ENCODE results near the gene ATF5. TPM values are rescaled to one million over a fixed set of nuclear protein-coding genes. Genes with fewer than 3 reads are reported as not detected.

ATF5 gene
- total RNA-seq, 1 donor from 2014 or later = 20.1 TPM

DNA sequence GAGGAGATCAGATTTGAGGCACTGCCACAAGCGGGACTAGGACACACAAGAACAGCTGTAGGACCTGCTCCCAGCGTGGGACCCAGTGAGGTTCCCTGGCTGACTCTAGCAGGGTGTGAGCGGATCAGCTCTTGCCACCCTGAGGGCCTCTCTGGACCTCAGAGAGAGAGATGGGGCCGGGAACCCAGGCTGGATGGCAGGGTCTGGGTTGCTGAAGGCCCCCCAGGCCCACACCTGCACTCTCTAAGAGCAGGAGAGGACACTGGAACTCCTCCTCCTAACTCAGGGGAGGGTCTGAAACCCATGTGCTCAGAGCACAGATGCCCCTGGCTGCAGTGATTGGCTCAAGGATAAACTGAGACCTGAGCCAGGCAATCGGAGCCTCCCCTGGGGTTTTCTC lies 18.8 kb upstream of the ATF5 start:
- Mint-ChIP-seq H3K4me3 (ENCODE audit: unreplicated experiment) (no peak overlapping the region), H3K4me1 (ENCODE audit: unreplicated experiment) (no peaks in the 10 kb centered on the region), H3K9me3 (ENCODE audit: unreplicated experiment) (peaks cover under 1% of the 10 kb centered on the region), H3K27me3 (ENCODE audit: unreplicated experiment) (no peaks in the 10 kb centered on the region), H3K27ac (ENCODE audit: unreplicated experiment) (no peak overlapping the region), H3K36me3 (ENCODE audit: unreplicated experiment) (peaks cover 19% of the 10 kb centered on the region)
- TF ChIP-seq CTCF (IDR thresholded peaks at IDR 0.05) = no peak
- DNase-seq (ENCODE audit: extremely low spot score, unreplicated experiment) = no peak

- H3K4me1 Mint-ChIP-seq (ENCODE audit: unreplicated experiment) = no peaks in the 10 kb centered on the region
- no peaks in the 10 kb centered on the region for H3K27me3 Mint-ChIP-seq (ENCODE audit: unreplicated experiment)
- H3K9me3 Mint-ChIP-seq (ENCODE audit: unreplicated experiment) = peaks cover 3% of the 10 kb centered on the region
- TF ChIP-seq CTCF (IDR thresholded peaks at IDR 0.05) = no peak
- H3K36me3 Mint-ChIP-seq (ENCODE audit: unreplicated experiment) = peaks cover 27% of the 10 kb centered on the region
- no peak for DNase-seq (ENCODE audit: extremely low spot score, unreplicated experiment)
- H3K4me3 Mint-ChIP-seq (ENCODE audit: unreplicated experiment) = no peak overlapping the region
- H3K27ac Mint-ChIP-seq (ENCODE audit: unreplicated experiment) = no peak overlapping the region
Measured at GRCh38 chr19:49911381-49912145, 17.4 kb upstream of the ATF5 start.

DNA sequence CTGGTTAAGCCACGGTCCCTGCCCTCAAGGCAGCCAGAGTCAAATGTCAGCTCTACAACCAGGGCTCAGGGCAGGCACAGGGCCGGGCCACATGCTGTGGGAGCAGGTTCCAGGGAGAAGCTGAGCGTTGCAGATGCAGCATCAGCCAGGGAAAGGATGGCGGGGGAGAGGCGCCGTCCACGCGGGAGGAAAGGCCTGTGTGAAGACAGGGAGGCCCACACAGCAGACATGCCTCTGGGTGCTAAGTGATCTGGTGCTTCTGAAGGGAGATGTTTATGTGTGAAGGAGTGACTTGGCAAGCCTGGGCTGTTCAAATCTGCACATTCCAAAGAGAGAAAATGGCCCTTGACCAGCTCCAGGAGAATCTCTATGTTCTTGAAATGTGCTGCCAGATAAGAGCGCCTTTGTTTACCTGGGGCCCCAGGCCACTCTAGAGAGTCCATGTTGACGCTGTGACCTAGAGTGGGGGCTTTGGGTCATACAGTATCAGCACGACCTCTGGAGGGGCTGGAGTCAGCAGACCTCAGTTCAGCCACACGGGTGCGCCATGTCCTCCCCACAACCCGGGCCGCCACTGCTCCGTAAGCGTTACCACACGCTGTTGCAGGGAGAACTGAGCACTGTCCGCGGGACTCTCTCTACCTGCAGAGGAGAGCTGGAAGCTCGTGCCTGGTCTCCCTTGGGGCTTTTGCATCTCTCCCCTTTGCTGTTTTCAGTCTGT lies 15.9 kb upstream of the ATF5 start:
- no peak overlapping the region for H3K4me3 Mint-ChIP-seq (ENCODE audit: unreplicated experiment)
- H3K9me3 Mint-ChIP-seq (ENCODE audit: unreplicated experiment) = peaks cover 3% of the 10 kb centered on the region
- no peaks in the 10 kb centered on the region for H3K27me3 Mint-ChIP-seq (ENCODE audit: unreplicated experiment)
- no peak for TF ChIP-seq CTCF (IDR thresholded peaks at IDR 0.05)
- no peaks in the 10 kb centered on the region for H3K4me1 Mint-ChIP-seq (ENCODE audit: unreplicated experiment)
- no peak for DNase-seq (ENCODE audit: extremely low spot score, unreplicated experiment)
- H3K27ac Mint-ChIP-seq (ENCODE audit: unreplicated experiment) = no peak overlapping the region
- H3K36me3 Mint-ChIP-seq (ENCODE audit: unreplicated experiment) = peaks cover 31% of the 10 kb centered on the region

- H3K9me3 Mint-ChIP-seq (ENCODE audit: unreplicated experiment) = peaks cover 3% of the 10 kb centered on the region
- no peak for TF ChIP-seq CTCF (IDR thresholded peaks at IDR 0.05)
- DNase-seq (ENCODE audit: extremely low spot score, unreplicated experiment) = no peak
- H3K36me3 Mint-ChIP-seq (ENCODE audit: unreplicated experiment) = peaks cover 29% of the 10 kb centered on the region
- no peaks in the 10 kb centered on the region for H3K27me3 Mint-ChIP-seq (ENCODE audit: unreplicated experiment)
- no peaks in the 10 kb centered on the region for H3K4me1 Mint-ChIP-seq (ENCODE audit: unreplicated experiment)
- H3K4me3 Mint-ChIP-seq (ENCODE audit: unreplicated experiment) = no peak overlapping the region
- no peak overlapping the region for H3K27ac Mint-ChIP-seq (ENCODE audit: unreplicated experiment)
Measured at GRCh38 chr19:49913720-49914119, 15.3 kb upstream of the ATF5 start.

DNA sequence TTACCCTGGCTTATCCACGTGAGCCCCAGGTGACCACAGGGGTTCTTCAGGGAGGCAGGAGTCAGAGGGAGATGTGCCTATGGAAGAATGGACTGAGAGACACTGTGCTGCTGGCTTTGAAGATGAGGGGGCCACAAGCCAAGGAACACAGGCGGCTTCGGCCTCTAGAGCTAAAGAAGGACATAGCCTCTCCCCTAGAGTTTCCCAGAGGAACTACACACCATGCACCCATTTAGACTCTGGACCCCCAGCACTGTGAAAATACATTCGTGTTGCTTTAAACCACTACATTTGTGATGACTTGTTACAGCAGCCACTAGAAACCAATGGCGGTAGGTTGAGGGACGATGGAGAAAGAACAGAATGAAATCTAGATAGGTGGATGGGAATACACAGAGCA lies 13.7 kb upstream of the ATF5 start:
- Mint-ChIP-seq H3K36me3 (ENCODE audit: unreplicated experiment) (peaks cover 31% of the 10 kb centered on the region), H3K4me1 (ENCODE audit: unreplicated experiment) (no peaks in the 10 kb centered on the region), H3K27me3 (ENCODE audit: unreplicated experiment) (no peaks in the 10 kb centered on the region), H3K9me3 (ENCODE audit: unreplicated experiment) (peaks cover 3% of the 10 kb centered on the region), H3K4me3 (ENCODE audit: unreplicated experiment) (no peak overlapping the region), H3K27ac (ENCODE audit: unreplicated experiment) (no peak overlapping the region)
- no peak for DNase-seq (ENCODE audit: extremely low spot score, unreplicated experiment)
- TF ChIP-seq CTCF (IDR thresholded peaks at IDR 0.05) = no peak

All from osteocyte (in vitro differentiated cells).